Endometrial microvascular endothelial cells (primary cell): ENCODE data around the gene ATG16L1. TPM values are rescaled to one million over a fixed set of nuclear protein-coding genes. Genes with fewer than 3 reads are reported as not detected.

Experiments
- in situ Hi-C: cut with HindIII; loops from 2 replicates; pipeline ENCODE4 v1.10.0; 2017; ENCODE audit warnings: low sequenced_read_pairs, low pct_unique_long_range_greater_than_20kb; ENCODE audit errors: inconsistent ontology term
- total RNA-seq: library from RNA; depleted of rRNA; stranded (reverse); fragments of >200 nt; gene quantifications from one replicate; pipeline ENCODE4 v1.2.3, GENCODE V29; 2015; ENCODE audit errors: inconsistent ontology term

ATG16L1 gene
- total RNA-seq, 1 donor from 2014 or later, result 25.6 TPM

DNA sequence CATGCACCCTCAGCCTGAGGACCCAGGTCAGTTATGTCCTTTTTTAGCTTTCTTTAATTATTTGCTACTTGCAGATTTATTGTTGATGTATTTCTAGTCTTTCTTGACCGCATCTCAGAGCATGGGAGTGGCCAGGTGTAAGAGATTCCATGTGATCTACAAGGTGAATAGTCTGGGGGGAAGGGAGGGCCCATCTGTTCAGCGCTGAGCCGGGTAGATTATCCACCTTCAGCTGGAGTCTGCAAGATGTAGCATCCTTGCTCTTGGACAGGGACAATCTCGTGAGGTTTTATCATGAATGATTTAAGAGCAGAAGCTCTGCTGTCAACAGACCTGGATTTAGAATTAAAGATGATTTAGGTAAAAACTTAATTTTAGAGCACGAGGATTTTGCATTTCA, 90.8 kb downstream of the ATG16L1 start:
- in situ Hi-C loops, result no loop called here

- in situ Hi-C loops, result no loop called here
Observed at GRCh38 chr2:233343171-233343705, 91.8 kb downstream of the ATG16L1 start.

Other genes starting within 250 kb of the ATG16L1 start
- 0.09 TPM for gene NGEF, start 238.4 kb upstream of the ATG16L1 start, total RNA-seq
- gene NEU2, start 219.0 kb upstream of the ATG16L1 start, total RNA-seq, result not detected
- 17.1 TPM for gene INPP5D, start 191.3 kb upstream of the ATG16L1 start, total RNA-seq
- not detected for gene SAG, start 56.1 kb downstream of the ATG16L1 start, total RNA-seq
- 4.7 TPM for gene DGKD, start 102.8 kb downstream of the ATG16L1 start, total RNA-seq